HepG2 (cell line): ENCODE results near the gene GSS. TPM values are rescaled to one million over a fixed set of nuclear protein-coding genes. Genes with fewer than 3 reads are reported as not detected.
A peak's percentile ranks its signal among the peaks of the same experiment; 100 is the strongest.

Experiments
- ASH2L ChIP-seq: fragments of 300-600, 200-600 bp; sonication (generic); IDR thresholded peaks from 2 replicates; pipeline ENCODE4 v1.7.0; 2017; ENCODE audit warnings: low read depth, mild to moderate bottlenecking, moderate library complexity, mixed read lengths, low read length; ENCODE audit not compliant: insufficient read length
- CHCHD3 ChIP-seq: sonication (generic); formaldehyde crosslinking; IDR thresholded peaks from 2 replicates; pipeline ENCODE4 v1.8.0; 2022; ENCODE audit warnings: mild to moderate bottlenecking, missing genetic modification reagents, moderate library complexity
- IRF2 ChIP-seq: IDR thresholded peaks from 2 replicates; pipeline ENCODE4 v1.6.1; 2018; ENCODE audit warnings: missing genetic modification reagents, missing compliant biosample characterization
- KLF12 ChIP-seq: sonication (generic); formaldehyde crosslinking; IDR thresholded peaks from 2 replicates; pipeline ENCODE4 v1.4.0; 2020; ENCODE audit warnings: missing genetic modification reagents, borderline replicate concordance
- LBX2 ChIP-seq: sonication (generic); formaldehyde crosslinking; IDR thresholded peaks from 2 replicates; pipeline ENCODE4 v1.5.0; 2020; ENCODE audit warnings: missing genetic modification reagents, mild to moderate bottlenecking, borderline replicate concordance
- MAF1 ChIP-seq: sonication (generic); formaldehyde crosslinking; IDR thresholded peaks from 2 replicates; pipeline ENCODE4 v1.5.0; 2020; ENCODE audit warnings: missing genetic modification reagents, borderline replicate concordance
- NFIB ChIP-seq: sonication (generic); formaldehyde crosslinking; IDR thresholded peaks from 2 replicates; pipeline ENCODE4 v1.9.0; 2021; ENCODE audit warnings: missing genetic modification reagents, mild to moderate bottlenecking, borderline replicate concordance
- NFIC ChIP-seq: IDR thresholded peaks from 2 replicates; pipeline ENCODE4 v1.6.1; 2012; ENCODE audit warnings: mild to moderate bottlenecking, low read length, inconsistent platforms
- NR2F1 ChIP-seq, 2 experiments: fragments of 450-650 bp in 1 of 2; formaldehyde crosslinking in 1 of 2; IDR thresholded peaks; 2 replicates each; pipeline versions ENCODE4 v1.5.0 to v1.6.1; 2016 to 2020; ENCODE audit warnings: mild to moderate bottlenecking in 1 of 2, missing compliant biosample characterization in 1 of 2, missing genetic modification reagents in 1 of 2, moderate library complexity in 1 of 2
- REPIN1 ChIP-seq: sonication (generic); formaldehyde crosslinking; IDR thresholded peaks from 2 replicates; pipeline ENCODE4 v1.8.0; 2022; ENCODE audit warnings: missing genetic modification reagents, low read depth, mild to moderate bottlenecking, borderline replicate concordance
- SALL2 ChIP-seq: sonication (generic); formaldehyde crosslinking; IDR thresholded peaks from 2 replicates; pipeline ENCODE4 v1.8.1; 2023; ENCODE audit warnings: mild to moderate bottlenecking, missing genetic modification reagents, inconsistent platforms
- SRSF1 ChIP-seq: fragments of 200-400 bp; formaldehyde crosslinking; optimal IDR thresholded peaks from 2 replicates; pipeline ENCODE3; 2017; ENCODE audit warnings: mild to moderate bottlenecking, low read depth, low read length, moderate library complexity
- STAT5B ChIP-seq: sonication (generic); formaldehyde crosslinking; IDR thresholded peaks from 2 replicates; pipeline ENCODE4 v1.4.0; 2020; ENCODE audit warnings: missing genetic modification reagents
- WIZ ChIP-seq: sonication (generic); formaldehyde crosslinking; IDR thresholded peaks from 2 replicates; pipeline ENCODE4 v1.5.1; 2020; ENCODE audit warnings: mild to moderate bottlenecking, missing genetic modification reagents
- ZFP41 ChIP-seq: sonication (generic); formaldehyde crosslinking; IDR thresholded peaks from 2 replicates; pipeline ENCODE4 v1.4.0; 2020; ENCODE audit warnings: mild to moderate bottlenecking, missing genetic modification reagents, borderline replicate concordance
- ZNF180 ChIP-seq: sonication (generic); formaldehyde crosslinking; IDR thresholded peaks from 2 replicates; pipeline ENCODE4 v1.4.0; 2020; ENCODE audit warnings: low read depth, missing genetic modification reagents, borderline replicate concordance
- ZNF281 ChIP-seq: sonication (generic); formaldehyde crosslinking; IDR thresholded peaks from 2 replicates; pipeline ENCODE4 v1.4.0; 2020; ENCODE audit warnings: missing genetic modification reagents, borderline replicate concordance
- ZNF543 ChIP-seq: sonication (generic); formaldehyde crosslinking; IDR thresholded peaks from 2 replicates; pipeline ENCODE4 v1.4.0; 2020; ENCODE audit warnings: mild to moderate bottlenecking, missing genetic modification reagents
- ZNF614 ChIP-seq: IDR thresholded peaks from 2 replicates; pipeline ENCODE4 v1.6.1; 2018; ENCODE audit warnings: missing biosample characterization, missing genetic modification reagents, inconsistent platforms, borderline replicate concordance
- ZSCAN31 ChIP-seq: sonication (generic); formaldehyde crosslinking; IDR thresholded peaks from 2 replicates; pipeline ENCODE4 v1.5.0; 2020; ENCODE audit warnings: low read depth, mild to moderate bottlenecking, missing genetic modification reagents
- polyA plus RNA-seq, 8 experiments: library from polyadenylated mRNA; depleted of rRNA in 3 of 8; stranded (reverse) in 7 of 8; unstranded in 1 of 8; fragments of >200 nt; fragmentation: Illumina TruSeq in 4 of 8; extraction: Trizol in 4 of 8; gene quantifications; 2 replicates each; pipeline versions ENCODE4 v1.2.1 to v1.2.3, GENCODE V29; 2011 to 2016; ENCODE audit warnings: low read depth in 4 of 8, missing spikeins in 1 of 8, mixed read lengths in 1 of 8; ENCODE audit not compliant: insufficient read depth in 1 of 8
- total RNA-seq, 5 experiments: library from RNA; depleted of rRNA; stranded (reverse); fragments of >200 nt; fragmentation: Illumina TruSeq; extraction: Trizol; gene quantifications; 2 replicates each; pipeline ENCODE4 v1.2.3, GENCODE V29; 2016; ENCODE audit warnings: low read depth in 1 of 5
- TF ChIP-seq, protein P1 (sequence below): IDR thresholded peaks from 2 replicates; pipeline ENCODE4 v1.6.1; 2012; ENCODE audit warnings: low read length, improper control_type of control experiment

Gene GSS
- total and polyA plus RNA-seq, 2 of the 13 experiments (the other 11 are each of a cell fraction or from before 2014, with no cell fraction given), result 80.1 to 102 TPM

DNA sequence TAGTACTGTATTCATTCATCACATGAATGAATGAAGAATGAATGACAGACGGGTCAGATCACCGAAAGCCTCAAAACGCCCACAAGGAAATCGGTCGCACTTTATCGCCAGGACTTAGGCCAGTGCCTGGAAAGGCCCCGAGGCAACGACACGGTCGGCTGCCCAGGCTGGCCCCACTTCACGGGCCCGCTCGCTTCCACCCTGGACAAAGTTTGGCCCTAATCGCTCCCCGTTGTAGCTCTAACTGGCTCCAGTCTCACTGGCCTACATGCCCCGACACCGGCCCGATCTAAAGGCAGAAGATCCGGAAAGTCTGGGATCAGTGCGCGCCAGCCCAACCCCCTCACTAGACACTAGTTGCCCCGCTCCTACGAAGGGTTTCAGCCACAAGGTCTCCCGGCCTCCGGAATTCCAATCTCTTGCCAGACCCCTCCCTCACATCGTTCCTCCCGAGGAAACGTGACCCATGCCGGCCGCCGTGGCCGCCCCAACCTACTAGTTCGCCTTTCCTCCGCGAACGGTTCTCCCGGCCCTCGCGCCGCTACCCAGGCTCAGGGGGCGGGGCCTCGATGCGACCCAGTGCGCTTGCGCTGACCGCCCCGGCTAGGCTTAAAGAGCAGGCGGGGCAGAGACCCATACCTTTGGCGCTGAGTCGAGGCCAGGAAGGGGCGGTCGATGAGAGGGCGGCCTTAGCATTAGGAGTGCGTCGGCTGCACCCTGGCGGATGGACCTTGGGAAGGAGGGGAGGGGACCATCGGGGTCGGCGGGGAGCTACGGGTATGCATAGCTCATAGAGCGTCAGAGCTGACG lies at the start of gene GSS, which contains the start of gene MYH7B (continued):
- TF ChIP-seq ZNF543 (peak; percentile 98), CHCHD3 (peak; percentile 87), ASH2L (peak; percentile 99), REPIN1 (CRISPR knock-in tag) (peak; percentile 98), MAF1 (CRISPR knock-in tag) (0 out of 2 replicates have a peak, but pooled peaks have one; percentile 60), IRF2 (peak; percentile 93), SRSF1 (peak; percentile 87), LBX2 (CRISPR knock-in tag) (no peak; the same call in 1 of the 2 replicates), ZFP41 (no peak), WIZ (CRISPR knock-in tag) (no peak; the same call in 1 of the 2 replicates), ZNF614 (CRISPR knock-in tag) (peak; percentile 93), ZSCAN31 (CRISPR knock-in tag) (peak; percentile 99), STAT5B (CRISPR knock-in tag) (no peak), NFIB (no peak), NFIC (no peak), SALL2 (CRISPR knock-in tag) (peak; percentile 98), KLF12 (CRISPR knock-in tag) (peak; percentile 87; the same call in 1 of the 2 replicates), ZNF281 (CRISPR knock-in tag) (peak; percentile 52; the same call in 1 of the 2 replicates), ZNF180 (no peak; the same call in 1 of the 2 replicates), NR2F1 (CRISPR knock-in tag; IDR thresholded peaks at IDR 0.05) (peak; percentile 30 to 57; a peak in 1 of 4 replicates)
- TF ChIP-seq, protein P1, sequence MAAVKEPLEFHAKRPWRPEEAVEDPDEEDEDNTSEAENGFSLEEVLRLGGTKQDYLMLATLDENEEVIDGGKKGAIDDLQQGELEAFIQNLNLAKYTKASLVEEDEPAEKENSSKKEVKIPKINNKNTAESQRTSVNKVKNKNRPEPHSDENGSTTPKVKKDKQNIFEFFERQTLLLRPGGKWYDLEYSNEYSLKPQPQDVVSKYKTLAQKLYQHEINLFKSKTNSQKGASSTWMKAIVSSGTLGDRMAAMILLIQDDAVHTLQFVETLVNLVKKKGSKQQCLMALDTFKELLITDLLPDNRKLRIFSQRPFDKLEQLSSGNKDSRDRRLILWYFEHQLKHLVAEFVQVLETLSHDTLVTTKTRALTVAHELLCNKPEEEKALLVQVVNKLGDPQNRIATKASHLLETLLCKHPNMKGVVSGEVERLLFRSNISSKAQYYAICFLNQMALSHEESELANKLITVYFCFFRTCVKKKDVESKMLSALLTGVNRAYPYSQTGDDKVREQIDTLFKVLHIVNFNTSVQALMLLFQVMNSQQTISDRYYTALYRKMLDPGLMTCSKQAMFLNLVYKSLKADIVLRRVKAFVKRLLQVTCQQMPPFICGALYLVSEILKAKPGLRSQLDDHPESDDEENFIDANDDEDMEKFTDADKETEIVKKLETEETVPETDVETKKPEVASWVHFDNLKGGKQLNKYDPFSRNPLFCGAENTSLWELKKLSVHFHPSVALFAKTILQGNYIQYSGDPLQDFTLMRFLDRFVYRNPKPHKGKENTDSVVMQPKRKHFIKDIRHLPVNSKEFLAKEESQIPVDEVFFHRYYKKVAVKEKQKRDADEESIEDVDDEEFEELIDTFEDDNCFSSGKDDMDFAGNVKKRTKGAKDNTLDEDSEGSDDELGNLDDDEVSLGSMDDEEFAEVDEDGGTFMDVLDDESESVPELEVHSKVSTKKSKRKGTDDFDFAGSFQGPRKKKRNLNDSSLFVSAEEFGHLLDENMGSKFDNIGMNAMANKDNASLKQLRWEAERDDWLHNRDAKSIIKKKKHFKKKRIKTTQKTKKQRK, result no peak
